Measurements from ENCODE around the gene DZIP1. TPM values are rescaled to one million over a fixed set of nuclear protein-coding genes. Genes with fewer than 3 reads are reported as not detected.

The DZIP1 gene
- polyA plus RNA-seq, 2 of the 4 experiments (the other 2 are of a cell fraction): 11.5 to 17.1 TPM

DNA sequence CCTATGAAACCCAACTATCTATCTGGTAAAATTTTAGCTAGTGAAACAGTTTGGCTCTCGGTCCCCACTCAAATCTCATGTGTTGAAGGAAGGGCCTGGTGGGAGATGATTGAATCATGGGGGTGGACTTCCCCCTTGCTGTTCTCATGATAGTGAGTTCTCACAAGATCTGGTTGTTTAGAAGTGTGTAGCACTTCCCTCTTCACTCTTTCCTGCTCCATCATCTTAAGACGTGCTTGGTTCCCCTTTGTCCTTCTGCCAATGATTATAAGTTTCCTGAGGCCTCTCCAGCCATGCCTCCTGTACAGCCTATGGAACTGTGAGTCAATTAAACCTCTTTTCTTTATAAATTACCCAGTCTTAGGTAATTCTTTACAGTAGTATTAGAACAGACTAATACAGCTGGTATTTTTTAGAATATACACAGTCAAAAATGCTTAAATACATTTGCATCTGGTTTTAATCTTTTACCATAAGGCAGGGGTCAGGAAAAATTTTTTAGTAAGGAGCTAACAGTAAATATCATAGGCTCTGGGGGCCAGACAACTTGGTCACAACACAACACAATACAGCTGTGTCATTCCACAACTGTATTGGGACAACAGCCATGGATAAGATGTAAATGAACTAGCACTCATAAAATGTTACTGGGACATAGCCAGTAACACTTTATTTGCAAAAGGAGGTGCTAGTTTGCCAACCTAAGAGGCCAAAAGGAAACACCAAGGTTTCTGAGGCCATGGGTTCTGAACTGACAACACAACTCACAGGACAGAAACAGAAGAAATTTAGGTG lies 24.3 kb downstream of the DZIP1 start:
- DNase-seq (ENCODE audit: low read depth in 1 of 2, low spot score in 1 of 2): no peak
- no peaks in the 10 kb centered on the region for H3K4me1 ChIP-seq
- H3K27ac ChIP-seq: no peak overlapping the region
- TF ChIP-seq EP300 (IDR thresholded peaks at IDR 0.05): no peak
- no peak for TF ChIP-seq JUN (IDR thresholded peaks at IDR 0.05)
- no peak for TF ChIP-seq RFX5 (IDR thresholded peaks at IDR 0.05)
- TF ChIP-seq, protein P1, sequence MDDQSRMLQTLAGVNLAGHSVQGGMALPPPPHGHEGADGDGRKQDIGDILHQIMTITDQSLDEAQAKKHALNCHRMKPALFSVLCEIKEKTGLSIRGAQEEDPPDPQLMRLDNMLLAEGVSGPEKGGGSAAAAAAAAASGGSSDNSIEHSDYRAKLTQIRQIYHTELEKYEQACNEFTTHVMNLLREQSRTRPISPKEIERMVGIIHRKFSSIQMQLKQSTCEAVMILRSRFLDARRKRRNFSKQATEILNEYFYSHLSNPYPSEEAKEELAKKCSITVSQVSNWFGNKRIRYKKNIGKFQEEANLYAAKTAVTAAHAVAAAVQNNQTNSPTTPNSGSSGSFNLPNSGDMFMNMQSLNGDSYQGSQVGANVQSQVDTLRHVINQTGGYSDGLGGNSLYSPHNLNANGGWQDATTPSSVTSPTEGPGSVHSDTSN (IDR thresholded peaks at IDR 0.05): no peak
- no peak for TF ChIP-seq HDAC2 (IDR thresholded peaks at IDR 0.05)
- TF ChIP-seq HOXA7 (CRISPR knock-in tag; IDR thresholded peaks at IDR 0.05): no peak
- TF ChIP-seq PHF8 (IDR thresholded peaks at IDR 0.05; ENCODE audit: borderline replicate concordance, low read depth): no peak
- no peak for TF ChIP-seq SMC3 (IDR thresholded peaks at IDR 0.05)
- TF ChIP-seq ESRRA (IDR thresholded peaks at IDR 0.05; ENCODE audit: borderline replicate concordance, low read length): no peak
- no peak overlapping the region for H3K4me2 ChIP-seq
- FAIRE-seq: no peak
- no peak for ATAC-seq
- CTCF ChIA-PET: interaction anchor here (1.1 to 10.8 kb wide), 2 partner anchors 16 to 214 kb away, joined by 3 to 101 read pairs; no protein-coding TSS in a partner anchor
- 88% methylated on average over 2 of the region's 2 CpGs for WGBS (ENCODE audit: missing lambda C conversion rate)
- H3K4me3 ChIP-seq: no peak overlapping the region
- H3K9me3 ChIP-seq: no peaks in the 10 kb centered on the region
- POLR2A ChIA-PET: no interaction called here

DNA sequence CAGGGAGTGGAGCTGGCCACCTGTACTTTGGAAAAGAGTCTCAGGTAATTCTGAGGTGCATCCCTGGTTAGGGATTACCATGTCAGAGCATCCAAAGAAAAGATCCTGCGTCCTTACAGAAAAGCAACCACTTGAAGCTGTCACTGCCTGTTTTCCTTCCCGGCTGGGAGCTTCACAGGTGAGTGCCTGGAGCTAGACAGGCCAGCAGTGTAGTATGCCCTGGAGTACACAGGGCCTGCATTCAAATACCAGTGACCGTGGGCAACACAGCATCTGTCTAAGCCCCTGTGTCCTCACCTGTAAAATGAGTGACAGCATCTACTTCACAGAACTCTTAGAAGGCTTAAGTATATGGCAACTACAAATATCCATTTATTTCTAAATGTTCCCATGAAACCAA lies 29.0 kb downstream of the DZIP1 start:
- H3K27ac ChIP-seq: no peak overlapping the region
- CTCF ChIA-PET: interaction anchor here (1.2 to 3.8 kb wide), 4 partner anchors 7 to 218 kb away, joined by 3 to 22 read pairs (median 6); no protein-coding TSS in a partner anchor
- H3K9me3 ChIP-seq: no peaks in the 10 kb centered on the region
- H3K4me2 ChIP-seq: no peak overlapping the region
- TF ChIP-seq, protein P2, sequence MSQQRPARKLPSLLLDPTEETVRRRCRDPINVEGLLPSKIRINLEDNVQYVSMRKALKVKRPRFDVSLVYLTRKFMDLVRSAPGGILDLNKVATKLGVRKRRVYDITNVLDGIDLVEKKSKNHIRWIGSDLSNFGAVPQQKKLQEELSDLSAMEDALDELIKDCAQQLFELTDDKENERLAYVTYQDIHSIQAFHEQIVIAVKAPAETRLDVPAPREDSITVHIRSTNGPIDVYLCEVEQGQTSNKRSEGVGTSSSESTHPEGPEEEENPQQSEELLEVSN (IDR thresholded peaks at IDR 0.05; ENCODE audit: borderline replicate concordance, low read depth): no peak
- no peaks in the 10 kb centered on the region for H3K4me1 ChIP-seq
- ATAC-seq: no peak
- no peak for FAIRE-seq
- WGBS (ENCODE audit: missing lambda C conversion rate): 87% methylated on average over 3 of the region's 3 CpGs
- DNase-seq (ENCODE audit: low read depth in 1 of 2, low spot score in 1 of 2): no peak
- POLR2A ChIA-PET: no interaction called here
- H3K4me3 ChIP-seq: no peak overlapping the region

DNA sequence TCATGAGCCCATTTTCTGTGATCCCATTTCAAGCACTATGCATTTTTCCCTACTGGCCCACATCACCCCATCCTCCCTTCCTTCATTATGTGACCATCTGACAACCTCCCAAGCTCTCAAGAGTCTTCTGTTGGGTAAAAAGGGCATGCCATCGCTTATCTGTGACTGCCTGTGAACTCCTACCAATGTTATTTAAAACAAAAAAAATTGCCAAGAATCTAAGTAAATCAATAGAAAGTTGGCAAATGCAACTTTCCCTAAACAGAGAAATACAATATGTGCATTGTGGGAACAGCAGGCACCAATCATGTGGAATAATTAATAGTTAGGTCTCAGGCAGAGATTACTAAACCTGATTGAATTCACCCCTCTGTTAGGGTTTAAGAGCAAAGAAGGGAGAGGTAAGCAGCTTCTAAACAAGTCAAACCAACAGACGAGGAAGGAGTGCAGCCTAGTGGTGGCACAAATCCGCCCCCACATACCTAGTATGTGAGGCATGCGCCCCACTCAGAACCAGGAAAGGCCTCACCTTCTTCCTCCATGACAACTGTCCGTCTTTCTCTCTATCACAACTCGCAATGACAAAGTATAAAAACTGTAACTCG lies 29.8 kb downstream of the DZIP1 start:
- POLR2A ChIA-PET: no interaction called here
- WGBS (ENCODE audit: missing lambda C conversion rate): 89% methylated on average over 7 of the region's 7 CpGs
- no peak for TF ChIP-seq FOSB (CRISPR knock-in tag; IDR thresholded peaks at IDR 0.05)
- no peak for TF ChIP-seq KDM5A (IDR thresholded peaks at IDR 0.05)
- no peak for TF ChIP-seq GATA3 (IDR thresholded peaks at IDR 0.05; ENCODE audit: borderline replicate concordance)
- TF ChIP-seq, protein P3, sequence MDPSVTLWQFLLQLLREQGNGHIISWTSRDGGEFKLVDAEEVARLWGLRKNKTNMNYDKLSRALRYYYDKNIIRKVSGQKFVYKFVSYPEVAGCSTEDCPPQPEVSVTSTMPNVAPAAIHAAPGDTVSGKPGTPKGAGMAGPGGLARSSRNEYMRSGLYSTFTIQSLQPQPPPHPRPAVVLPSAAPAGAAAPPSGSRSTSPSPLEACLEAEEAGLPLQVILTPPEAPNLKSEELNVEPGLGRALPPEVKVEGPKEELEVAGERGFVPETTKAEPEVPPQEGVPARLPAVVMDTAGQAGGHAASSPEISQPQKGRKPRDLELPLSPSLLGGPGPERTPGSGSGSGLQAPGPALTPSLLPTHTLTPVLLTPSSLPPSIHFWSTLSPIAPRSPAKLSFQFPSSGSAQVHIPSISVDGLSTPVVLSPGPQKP (IDR thresholded peaks at IDR 0.05; ENCODE audit: low read depth, low read length): no peak
- no peak for TF ChIP-seq RARB (CRISPR knock-in tag; IDR thresholded peaks at IDR 0.05)
- TF ChIP-seq, protein P4, sequence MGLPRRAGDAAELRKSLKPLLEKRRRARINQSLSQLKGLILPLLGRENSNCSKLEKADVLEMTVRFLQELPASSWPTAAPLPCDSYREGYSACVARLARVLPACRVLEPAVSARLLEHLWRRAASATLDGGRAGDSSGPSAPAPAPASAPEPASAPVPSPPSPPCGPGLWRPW (IDR thresholded peaks at IDR 0.05): no peak
- TF ChIP-seq, protein P5, sequence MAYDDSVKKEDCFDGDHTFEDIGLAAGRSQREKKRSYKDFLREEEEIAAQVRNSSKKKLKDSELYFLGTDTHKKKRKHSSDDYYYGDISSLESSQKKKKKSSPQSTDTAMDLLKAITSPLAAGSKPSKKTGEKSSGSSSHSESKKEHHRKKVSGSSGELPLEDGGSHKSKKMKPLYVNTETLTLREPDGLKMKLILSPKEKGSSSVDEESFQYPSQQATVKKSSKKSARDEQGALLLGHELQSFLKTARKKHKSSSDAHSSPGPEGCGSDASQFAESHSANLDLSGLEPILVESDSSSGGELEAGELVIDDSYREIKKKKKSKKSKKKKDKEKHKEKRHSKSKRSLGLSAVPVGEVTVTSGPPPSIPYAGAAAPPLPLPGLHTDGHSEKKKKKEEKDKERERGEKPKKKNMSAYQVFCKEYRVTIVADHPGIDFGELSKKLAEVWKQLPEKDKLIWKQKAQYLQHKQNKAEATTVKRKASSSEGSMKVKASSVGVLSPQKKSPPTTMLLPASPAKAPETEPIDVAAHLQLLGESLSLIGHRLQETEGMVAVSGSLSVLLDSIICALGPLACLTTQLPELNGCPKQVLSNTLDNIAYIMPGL (CRISPR knock-in tag; IDR thresholded peaks at IDR 0.05; ENCODE audit: borderline replicate concordance): no peak
- no peak for TF ChIP-seq EP300 (IDR thresholded peaks at IDR 0.05)
- no peak for TF ChIP-seq CHD2 (IDR thresholded peaks at IDR 0.05; ENCODE audit: low read length, partially characterized antibody)
- TF ChIP-seq RCOR1 (IDR thresholded peaks at IDR 0.05; ENCODE audit: low read depth, low read length): no peak
- TF ChIP-seq ZNF302 (CRISPR knock-in tag; IDR thresholded peaks at IDR 0.05): no peak
- no peak for TF ChIP-seq ZC3H11A (IDR thresholded peaks at IDR 0.05)
- no peak for TF ChIP-seq CEBPB (IDR thresholded peaks at IDR 0.05)
- TF ChIP-seq KDM1A (IDR thresholded peaks at IDR 0.05; ENCODE audit: low read depth): no peak
- TF ChIP-seq FOSL2 (IDR thresholded peaks at IDR 0.05): no peak
- TF ChIP-seq FOSL2 (CRISPR knock-in tag; IDR thresholded peaks at IDR 0.05): no peak

More for the DNA sequence above, 29.8 kb downstream of the DZIP1 start:
- DNase-seq (ENCODE audit: low read depth in 1 of 2, low spot score in 1 of 2): no peak
- no peak overlapping the region for H3K27ac ChIP-seq
- H3K4me1 ChIP-seq: no peaks in the 10 kb centered on the region
- no peak for FAIRE-seq
- no peak overlapping the region for H3K4me2 ChIP-seq
- no peak overlapping the region for H3K4me3 ChIP-seq
- CTCF ChIA-PET: interaction anchor here (1.2 to 3.8 kb wide), 4 partner anchors 8 to 219 kb away, joined by 3 to 22 read pairs (median 6); no protein-coding TSS in a partner anchor
- ATAC-seq: no peak
- H3K9me3 ChIP-seq: no peaks in the 10 kb centered on the region

Data from A549 (cell line).